Naive thymus-derived CD4-positive, alpha-beta T cell (primary cell): ENCODE data around the gene DNAH2. TPM values are rescaled to one million over a fixed set of nuclear protein-coding genes. Genes with fewer than 3 reads are reported as not detected.

Source experiments
- ATAC-seq: fragments of 150-1000 bp; cut with Tn5 transposase; 2 replicates; pipeline ENCODE4 v1.10.0; 2021; ENCODE audit warnings: mild to moderate bottlenecking, moderate library complexity
- CTCF ChIA-PET: fragments of 350-600 bp; sonication (Branson Sonifier 250); formaldehyde crosslinking; loops from one replicate; lab custom pipeline; 2021; ENCODE audit warnings: antibody characterized with exemption; lab: Charles Lee
- POLR2A ChIA-PET: fragments of 350-600 bp; sonication (Branson Sonifier 250); formaldehyde crosslinking; loops from one replicate; lab custom pipeline; 2021; ENCODE audit warnings: antibody characterized with exemption, inconsistent platforms; lab: Charles Lee
- DNase-seq, 9 donors: peaks; one replicate each; pipeline versions ENCODE4 v3.0.0 to v3.0.0-alpha.2; 2020 to 2022; ENCODE audit warnings: mixed read lengths in 1 of 9
- H3K27ac ChIP-seq: one replicate; pipeline ENCODE4 v1.7.0; 2013; ENCODE audit warnings: mild to moderate bottlenecking, low read depth, low read length, moderate library complexity
- H3K27me3 ChIP-seq, 2 donors: one replicate each; pipeline ENCODE4 v1.7.0; 2013; ENCODE audit warnings: low read length in 2 of 2, mild to moderate bottlenecking in 2 of 2, moderate library complexity in 2 of 2; ENCODE audit not compliant: control insufficient read depth in 2 of 2, insufficient read depth in 2 of 2
- H3K36me3 ChIP-seq, 3 experiments: 1 replicate in 2 of 3; 2 replicates in 1 of 3; pipeline ENCODE4 v1.7.0; 2013; ENCODE audit warnings: low read length in 3 of 3, mild to moderate bottlenecking in 3 of 3, moderate library complexity in 1 of 3; ENCODE audit not compliant: insufficient read depth in 3 of 3, control insufficient read depth in 2 of 3
- H3K4me1 ChIP-seq, 2 donors: one replicate each; pipeline ENCODE4 v1.7.0; 2013; ENCODE audit warnings: low read length in 2 of 2, mild to moderate bottlenecking in 2 of 2, moderate library complexity in 1 of 2; ENCODE audit not compliant: control insufficient read depth in 2 of 2, insufficient read depth in 2 of 2
- H3K4me3 ChIP-seq: 2 replicates; pipeline ENCODE4 v1.7.0; 2013; ENCODE audit warnings: mild to moderate bottlenecking, low read length
- H3K9me3 ChIP-seq, 3 experiments: 1 replicate in 2 of 3; 2 replicates in 1 of 3; pipeline ENCODE4 v1.7.0; 2013; ENCODE audit warnings: low read length in 3 of 3; ENCODE audit not compliant: control insufficient read depth in 2 of 3
- H3K27ac Mint-ChIP-seq, 9 donors: one replicate each; pipeline ENCODE4 v1.8.0; 2020 to 2022; ENCODE audit warnings: mixed read lengths in 9 of 9, mild to moderate bottlenecking in 8 of 9, moderate library complexity in 5 of 9, inconsistent platforms in 2 of 9
- H3K27me3 Mint-ChIP-seq, 5 donors: one replicate each; pipeline ENCODE4 v1.8.0; 2021 to 2022; ENCODE audit warnings: mixed read lengths in 5 of 5, mild to moderate bottlenecking in 1 of 5
- H3K36me3 Mint-ChIP-seq, 5 donors: one replicate each; pipeline ENCODE4 v1.8.0; 2020 to 2022; ENCODE audit warnings: mixed read lengths in 5 of 5, mild to moderate bottlenecking in 3 of 5, inconsistent platforms in 1 of 5
- H3K4me1 Mint-ChIP-seq, 7 donors: one replicate each; pipeline ENCODE4 v1.8.0; 2020 to 2022; ENCODE audit warnings: mixed read lengths in 7 of 7, mild to moderate bottlenecking in 3 of 7, inconsistent platforms in 1 of 7
- H3K4me3 Mint-ChIP-seq, 10 donors: one replicate each; pipeline ENCODE4 v1.8.0; 2020 to 2022; ENCODE audit warnings: mild to moderate bottlenecking in 10 of 10, mixed read lengths in 10 of 10, moderate library complexity in 6 of 10, inconsistent platforms in 2 of 10
- H3K9me3 Mint-ChIP-seq, 11 donors: one replicate each; pipeline ENCODE4 v1.8.0; 2020 to 2022; ENCODE audit warnings: mixed read lengths in 11 of 11, mild to moderate bottlenecking in 4 of 11, inconsistent platforms in 1 of 11, moderate library complexity in 1 of 11
- intact Hi-C, 2 donors: fragments of 100-400 bp; cut with micrococcal nuclease; formaldehyde crosslinking; loops; one replicate each; pipeline ENCODE4 v1.15.1; 2023
- polyA plus RNA-seq, 2 donors: library from polyadenylated mRNA; unstranded; fragments of 300-500 nt; fragmentation: Illumina TruSeq; gene quantifications; one replicate each; pipeline ENCODE4 v1.2.3, GENCODE V29; 2021
- total RNA-seq, 6 experiments: library from RNA in 5 of 6; stranded (reverse) in 5 of 6; gene quantifications; 1 replicate in 5 of 6; 2 replicates in 1 of 6; pipeline ENCODE4 v1.2.3 and lab custom pipeline; 2021 to 2026

DNAH2 gene
- total and polyA plus RNA-seq, 7 experiments from 2014 or later, result 0.03 TPM; not detected in 6

DNA sequence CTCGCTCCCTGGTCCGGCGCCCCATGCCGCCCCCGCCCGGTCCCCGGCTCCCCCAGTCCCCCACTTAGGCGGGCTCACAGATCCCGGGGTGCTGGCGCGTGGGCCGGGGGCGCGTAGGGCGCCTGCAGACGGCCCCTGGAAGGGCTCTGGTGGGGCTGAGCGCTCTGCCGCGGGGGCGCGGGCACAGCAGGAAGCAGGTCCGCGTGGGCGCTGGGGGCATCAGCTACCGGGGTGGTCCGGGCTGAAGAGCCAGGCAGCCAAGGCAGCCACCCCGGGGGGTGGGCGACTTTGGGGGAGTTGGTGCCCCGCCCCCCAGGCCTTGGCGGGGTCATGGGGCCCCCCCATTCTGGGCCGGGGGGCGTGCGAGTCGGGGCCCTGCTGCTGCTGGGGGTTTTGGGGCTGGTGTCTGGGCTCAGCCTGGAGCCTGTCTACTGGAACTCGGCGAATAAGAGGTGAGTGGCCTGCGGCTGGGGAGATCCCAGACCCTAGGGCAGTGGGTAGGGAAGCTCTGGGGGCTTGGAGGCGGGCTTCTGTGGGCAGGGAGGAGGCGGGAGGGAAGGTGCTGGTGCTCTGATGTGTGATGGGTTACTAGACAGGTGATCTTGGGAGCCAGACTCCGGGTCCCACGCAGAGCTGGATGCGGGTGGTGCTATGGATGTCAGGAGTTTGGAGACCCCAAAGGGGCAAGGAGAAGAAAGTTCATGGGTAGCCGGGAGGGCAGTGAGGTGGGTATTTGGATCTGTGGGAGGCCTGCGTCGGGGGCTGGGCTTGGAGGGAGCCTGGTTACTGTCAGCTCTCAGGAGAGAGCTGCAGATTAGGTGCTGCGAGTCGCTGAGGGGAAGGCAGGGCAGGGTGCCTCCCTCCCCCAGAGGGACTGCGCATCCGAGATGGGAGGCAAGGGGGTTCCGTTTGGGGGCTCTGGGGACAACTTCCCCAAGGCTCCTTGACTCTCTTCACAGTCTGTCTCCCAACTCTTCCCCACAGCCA, 12.0 kb upstream of the DNAH2 start:
- Histone ChIP-seq H3K36me3 (peaks cover 0 to 24% (median 0%) of the 10 kb centered on the region in 3 experiments), H3K4me3 (peak overlapping the region; percentile 13), H3K4me1 (peaks cover 0 to 13% of the 10 kb centered on the region in 2 donors), H3K9me3 (no peaks in the 10 kb centered on the region), H3K27ac (no peak overlapping the region), H3K27me3 (peaks cover 0 to 21% of the 10 kb centered on the region in 2 donors)
- H3K4me1 Mint-ChIP-seq, result peaks cover 10 to 28% (median 23%) of the 10 kb centered on the region in 7 donors
- peak overlapping the region; percentile 21 to 75 (median 59) for H3K4me3 Mint-ChIP-seq
- H3K27me3 Mint-ChIP-seq, result peaks cover 36 to 78% (median 46%) of the 10 kb centered on the region in 5 donors
- no peaks in the 10 kb centered on the region for H3K9me3 Mint-ChIP-seq
- peaks cover 4 to 28% (median 9%) of the 10 kb centered on the region in 5 donors for H3K36me3 Mint-ChIP-seq
- CTCF ChIA-PET, result no interaction called here
- H3K27ac Mint-ChIP-seq, result no peak overlapping the region
- intact Hi-C loops, result no loop called here
- no peak for ATAC-seq
- POLR2A ChIA-PET, result no interaction called here
- DNase-seq, result peak in 1 of 9 donors; percentile 28

DNA sequence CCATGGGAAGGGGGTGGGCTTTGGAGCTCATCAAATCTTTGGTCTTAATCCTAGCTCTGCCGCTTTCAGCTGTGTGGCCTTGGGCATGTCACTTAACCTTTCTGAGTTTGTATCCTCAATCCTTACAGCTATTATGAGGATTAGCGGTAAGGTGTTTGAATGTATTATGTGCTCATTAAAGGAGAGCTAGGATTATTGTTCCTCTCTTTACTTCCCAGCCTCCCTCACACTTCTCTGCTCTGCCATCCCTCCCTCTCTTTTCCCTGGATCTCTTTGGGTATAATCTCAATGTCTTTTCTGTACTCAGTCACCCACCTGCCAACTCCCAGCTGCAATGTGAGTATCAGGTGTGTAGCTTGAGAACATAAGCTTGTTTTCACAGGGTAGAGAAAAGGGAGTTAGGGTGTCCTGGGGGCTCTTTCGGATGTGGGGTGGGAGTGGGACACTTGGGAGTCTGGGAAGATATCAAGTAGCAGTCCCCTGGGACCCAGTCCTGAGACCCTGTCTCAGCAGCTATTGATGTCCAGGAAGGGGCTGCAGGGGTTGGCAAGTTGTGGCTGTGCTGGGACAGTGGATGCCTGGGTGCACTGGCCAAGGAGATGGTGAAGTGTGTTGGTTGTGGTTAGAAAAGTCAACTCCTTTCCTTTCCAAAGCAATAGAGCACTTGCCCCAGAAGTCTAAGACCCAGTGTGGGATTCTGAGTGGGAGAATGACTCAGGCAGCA, 10.8 kb upstream of the DNAH2 start:
- no peak for ATAC-seq
- H3K9me3 Mint-ChIP-seq, result peaks cover 0 to 3% (median 0%) of the 10 kb centered on the region in 11 donors
- intact Hi-C loops, result no loop called here
- peaks cover 3 to 16% (median 9%) of the 10 kb centered on the region in 5 donors for H3K36me3 Mint-ChIP-seq
- ChIA-PET CTCF (no interaction called here), POLR2A (interaction anchor here (0.8 kb wide), 1 partner anchor 18 kb away, joined by 4 read pairs; no protein-coding TSS in a partner anchor)
- no peak overlapping the region for H3K27ac Mint-ChIP-seq
- Histone ChIP-seq H3K27ac (no peak overlapping the region), H3K4me3 (no peak overlapping the region), H3K9me3 (no peaks in the 10 kb centered on the region), H3K27me3 (peaks cover 0 to 20% of the 10 kb centered on the region in 2 donors), H3K4me1 (peaks cover 0 to 13% of the 10 kb centered on the region in 2 donors), H3K36me3 (peaks cover 0 to 12% (median 0%) of the 10 kb centered on the region in 3 experiments)
- peaks cover 15 to 32% (median 26%) of the 10 kb centered on the region in 7 donors for H3K4me1 Mint-ChIP-seq
- no peak for DNase-seq
- H3K27me3 Mint-ChIP-seq, result peaks cover 43 to 77% (median 51%) of the 10 kb centered on the region in 5 donors
- peak overlapping the region in 4 of 10 donors; percentile 45 to 67 (median 58) for H3K4me3 Mint-ChIP-seq

DNA sequence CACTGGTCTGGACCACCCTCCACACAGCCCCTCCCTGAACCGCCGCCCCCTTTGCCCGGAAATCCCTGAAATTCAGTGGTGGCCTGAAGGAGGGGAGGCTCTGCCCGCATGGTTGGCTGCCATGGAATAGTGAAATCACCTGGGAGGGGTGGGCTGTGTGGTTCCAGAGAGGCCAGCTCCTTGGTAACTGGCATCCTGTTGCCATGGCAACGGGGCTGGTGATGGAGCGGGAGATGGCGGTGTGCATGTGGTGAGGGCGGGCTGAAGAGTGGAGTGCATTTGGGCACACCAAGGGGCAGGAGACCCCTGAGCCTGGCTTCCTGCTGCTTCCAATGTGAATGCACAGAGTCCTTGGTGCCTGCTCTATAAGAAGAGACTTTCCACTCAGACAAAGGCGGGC, 10.1 kb upstream of the DNAH2 start:
- ChIA-PET CTCF (no interaction called here), POLR2A (interaction anchor here (0.8 kb wide), 1 partner anchor 18 kb away, joined by 4 read pairs; no protein-coding TSS in a partner anchor)
- no peaks in the 10 kb centered on the region for H3K9me3 ChIP-seq
- intact Hi-C loops, result no loop called here
- Mint-ChIP-seq H3K27ac (no peak overlapping the region), H3K27me3 (peaks cover 44 to 73% (median 54%) of the 10 kb centered on the region in 5 donors), H3K9me3 (peaks cover 0 to 3% (median 0%) of the 10 kb centered on the region in 11 donors), H3K36me3 (peaks cover 0 to 12% (median 4%) of the 10 kb centered on the region in 5 donors), H3K4me3 (no peak overlapping the region), H3K4me1 (peaks cover 15 to 32% (median 28%) of the 10 kb centered on the region in 7 donors)
- DNase-seq (no peak), ATAC-seq (no peak)
- H3K27ac ChIP-seq, result no peak overlapping the region
- H3K36me3 ChIP-seq, result peaks cover 0 to 6% (median 0%) of the 10 kb centered on the region in 3 experiments
- no peak overlapping the region for H3K4me3 ChIP-seq
- peaks cover 0 to 18% of the 10 kb centered on the region in 2 donors for H3K27me3 ChIP-seq
- peaks cover 0 to 13% of the 10 kb centered on the region in 2 donors for H3K4me1 ChIP-seq

DNA sequence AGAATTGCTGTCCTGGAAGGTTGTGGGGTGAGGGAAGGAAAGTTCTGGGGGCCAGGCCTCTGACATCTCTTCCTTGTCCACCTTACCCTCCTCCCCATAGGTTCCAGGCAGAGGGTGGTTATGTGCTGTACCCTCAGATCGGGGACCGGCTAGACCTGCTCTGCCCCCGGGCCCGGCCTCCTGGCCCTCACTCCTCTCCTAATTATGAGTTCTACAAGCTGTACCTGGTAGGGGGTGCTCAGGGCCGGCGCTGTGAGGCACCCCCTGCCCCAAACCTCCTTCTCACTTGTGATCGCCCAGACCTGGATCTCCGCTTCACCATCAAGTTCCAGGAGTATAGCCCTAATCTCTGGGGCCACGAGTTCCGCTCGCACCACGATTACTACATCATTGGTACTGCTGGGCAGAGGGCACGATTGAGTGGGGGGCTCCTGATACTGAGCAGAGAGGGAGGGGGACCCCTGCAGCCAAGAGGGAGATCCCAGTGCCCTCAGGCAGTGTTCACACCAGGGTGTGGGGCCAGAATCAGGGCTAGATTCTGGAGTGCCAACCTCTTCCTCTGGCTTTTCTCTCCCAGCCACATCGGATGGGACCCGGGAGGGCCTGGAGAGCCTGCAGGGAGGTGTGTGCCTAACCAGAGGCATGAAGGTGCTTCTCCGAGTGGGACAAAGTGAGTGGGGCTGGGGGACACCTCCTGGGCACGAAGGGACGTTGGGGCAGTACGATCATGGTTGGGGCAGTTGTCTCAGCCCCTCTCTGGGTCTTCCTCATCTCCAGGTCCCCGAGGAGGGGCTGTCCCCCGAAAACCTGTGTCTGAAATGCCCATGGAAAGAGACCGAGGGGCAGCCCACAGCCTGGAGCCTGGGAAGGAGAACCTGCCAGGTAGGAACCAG, 9.4 kb upstream of the DNAH2 start:
- H3K27me3 Mint-ChIP-seq, result peaks cover 49 to 68% (median 59%) of the 10 kb centered on the region in 5 donors
- H3K27ac Mint-ChIP-seq, result no peak overlapping the region
- no peak overlapping the region for H3K4me3 ChIP-seq
- peaks cover 0 to 3% (median 0%) of the 10 kb centered on the region in 11 donors for H3K9me3 Mint-ChIP-seq
- H3K4me3 Mint-ChIP-seq, result no peak overlapping the region
- POLR2A ChIA-PET, result no interaction called here
- intact Hi-C loops, result no loop called here
- peaks cover 0 to 6% (median 3%) of the 10 kb centered on the region in 5 donors for H3K36me3 Mint-ChIP-seq
- peaks cover 0 to 18% of the 10 kb centered on the region in 2 donors for H3K27me3 ChIP-seq
- no peaks in the 10 kb centered on the region for H3K9me3 ChIP-seq
- ATAC-seq (no peak), DNase-seq (no peak)
- CTCF ChIA-PET, result no interaction called here
- no peaks in the 10 kb centered on the region for H3K36me3 ChIP-seq
- H3K27ac ChIP-seq, result no peak overlapping the region
- peaks cover 15 to 36% (median 29%) of the 10 kb centered on the region in 7 donors for H3K4me1 Mint-ChIP-seq
- peaks cover 0 to 13% of the 10 kb centered on the region in 2 donors for H3K4me1 ChIP-seq

DNA sequence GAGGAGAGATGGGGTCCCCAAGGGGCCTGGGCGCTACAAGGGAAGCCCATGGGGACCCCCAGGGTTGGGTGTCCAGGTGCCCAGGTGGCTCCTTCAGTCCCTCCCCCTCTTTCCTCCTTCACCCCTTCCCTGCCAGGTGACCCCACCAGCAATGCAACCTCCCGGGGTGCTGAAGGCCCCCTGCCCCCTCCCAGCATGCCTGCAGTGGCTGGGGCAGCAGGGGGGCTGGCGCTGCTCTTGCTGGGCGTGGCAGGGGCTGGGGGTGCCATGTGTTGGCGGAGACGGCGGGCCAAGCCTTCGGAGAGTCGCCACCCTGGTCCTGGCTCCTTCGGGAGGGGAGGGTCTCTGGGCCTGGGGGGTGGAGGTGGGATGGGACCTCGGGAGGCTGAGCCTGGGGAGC, 8.5 kb upstream of the DNAH2 start:
- Histone ChIP-seq H3K4me3 (no peak overlapping the region), H3K27me3 (peaks cover 0 to 16% of the 10 kb centered on the region in 2 donors), H3K36me3 (no peaks in the 10 kb centered on the region), H3K4me1 (peaks cover 0 to 13% of the 10 kb centered on the region in 2 donors), H3K27ac (no peak overlapping the region), H3K9me3 (no peaks in the 10 kb centered on the region)
- H3K27ac Mint-ChIP-seq, result no peak overlapping the region
- DNase-seq (no peak), ATAC-seq (no peak)
- peaks cover 21 to 36% (median 26%) of the 10 kb centered on the region in 7 donors for H3K4me1 Mint-ChIP-seq
- no peak overlapping the region for H3K4me3 Mint-ChIP-seq
- POLR2A ChIA-PET, result no interaction called here
- intact Hi-C loops, result no loop called here
- peaks cover 0 to 4% (median 0%) of the 10 kb centered on the region in 5 donors for H3K36me3 Mint-ChIP-seq
- H3K27me3 Mint-ChIP-seq, result peaks cover 49 to 65% (median 58%) of the 10 kb centered on the region in 5 donors
- H3K9me3 Mint-ChIP-seq, result peaks cover 0 to 3% (median 0%) of the 10 kb centered on the region in 11 donors
- CTCF ChIA-PET, result no interaction called here
